ENCODE data around the gene ZNF573.
"Not testable (repeated sequence)": the region's sequence is repeated elsewhere in the genome, so short reads cannot be mapped to it uniquely, and the experiment has no call there.

ZNF573 gene

DNA sequence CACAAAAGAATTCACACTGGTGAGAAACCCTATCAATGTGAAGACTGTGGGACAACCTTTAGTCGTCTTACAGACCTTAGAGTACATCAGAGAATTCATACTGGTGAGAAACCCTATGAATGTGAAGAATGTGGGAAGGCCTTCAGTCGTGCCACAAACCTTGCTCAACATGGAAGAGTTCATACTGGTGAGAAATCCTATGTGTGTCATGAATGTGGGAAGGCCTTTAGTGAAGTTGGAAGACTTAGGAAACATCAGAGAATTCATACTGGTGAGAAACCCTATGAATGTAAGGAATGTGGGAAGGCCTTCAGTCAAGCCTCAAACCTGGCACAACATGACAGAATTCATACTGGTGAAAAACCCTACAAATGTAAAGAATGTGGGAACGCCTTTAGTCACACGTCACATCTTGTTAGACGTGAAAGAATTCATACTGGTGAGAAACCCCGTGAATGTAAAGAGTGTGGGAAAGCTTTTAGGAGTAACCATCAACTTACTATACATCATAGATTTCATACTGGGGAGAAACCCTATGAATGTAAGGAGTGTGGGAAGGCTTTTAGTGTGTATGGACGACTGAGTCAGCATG lies 24.0 kb upstream of the ZNF573 start:
- H3K4me1 ChIP-seq, result no peaks in the 10 kb centered on the region
- TF ChIP-seq, protein P1, sequence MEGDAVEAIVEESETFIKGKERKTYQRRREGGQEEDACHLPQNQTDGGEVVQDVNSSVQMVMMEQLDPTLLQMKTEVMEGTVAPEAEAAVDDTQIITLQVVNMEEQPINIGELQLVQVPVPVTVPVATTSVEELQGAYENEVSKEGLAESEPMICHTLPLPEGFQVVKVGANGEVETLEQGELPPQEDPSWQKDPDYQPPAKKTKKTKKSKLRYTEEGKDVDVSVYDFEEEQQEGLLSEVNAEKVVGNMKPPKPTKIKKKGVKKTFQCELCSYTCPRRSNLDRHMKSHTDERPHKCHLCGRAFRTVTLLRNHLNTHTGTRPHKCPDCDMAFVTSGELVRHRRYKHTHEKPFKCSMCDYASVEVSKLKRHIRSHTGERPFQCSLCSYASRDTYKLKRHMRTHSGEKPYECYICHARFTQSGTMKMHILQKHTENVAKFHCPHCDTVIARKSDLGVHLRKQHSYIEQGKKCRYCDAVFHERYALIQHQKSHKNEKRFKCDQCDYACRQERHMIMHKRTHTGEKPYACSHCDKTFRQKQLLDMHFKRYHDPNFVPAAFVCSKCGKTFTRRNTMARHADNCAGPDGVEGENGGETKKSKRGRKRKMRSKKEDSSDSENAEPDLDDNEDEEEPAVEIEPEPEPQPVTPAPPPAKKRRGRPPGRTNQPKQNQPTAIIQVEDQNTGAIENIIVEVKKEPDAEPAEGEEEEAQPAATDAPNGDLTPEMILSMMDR (IDR thresholded peaks at IDR 0.05), result no peak
- no peak for DNase-seq
- no peaks in the 10 kb centered on the region for H3K27me3 ChIP-seq
- peaks cover 0 to 26% (median 22%) of the 10 kb centered on the region in 3 donors for H3K36me3 ChIP-seq
- intact Hi-C loops (cut with DNase I; ENCODE audit: low total_unique reads), result no loop called here
- no peak overlapping the region for H3K4me3 ChIP-seq
- H3K9me3 ChIP-seq, result peaks cover 3 to 97% (median 78%) of the 10 kb centered on the region in 3 donors
- no peak overlapping the region for H3K27ac ChIP-seq

DNA sequence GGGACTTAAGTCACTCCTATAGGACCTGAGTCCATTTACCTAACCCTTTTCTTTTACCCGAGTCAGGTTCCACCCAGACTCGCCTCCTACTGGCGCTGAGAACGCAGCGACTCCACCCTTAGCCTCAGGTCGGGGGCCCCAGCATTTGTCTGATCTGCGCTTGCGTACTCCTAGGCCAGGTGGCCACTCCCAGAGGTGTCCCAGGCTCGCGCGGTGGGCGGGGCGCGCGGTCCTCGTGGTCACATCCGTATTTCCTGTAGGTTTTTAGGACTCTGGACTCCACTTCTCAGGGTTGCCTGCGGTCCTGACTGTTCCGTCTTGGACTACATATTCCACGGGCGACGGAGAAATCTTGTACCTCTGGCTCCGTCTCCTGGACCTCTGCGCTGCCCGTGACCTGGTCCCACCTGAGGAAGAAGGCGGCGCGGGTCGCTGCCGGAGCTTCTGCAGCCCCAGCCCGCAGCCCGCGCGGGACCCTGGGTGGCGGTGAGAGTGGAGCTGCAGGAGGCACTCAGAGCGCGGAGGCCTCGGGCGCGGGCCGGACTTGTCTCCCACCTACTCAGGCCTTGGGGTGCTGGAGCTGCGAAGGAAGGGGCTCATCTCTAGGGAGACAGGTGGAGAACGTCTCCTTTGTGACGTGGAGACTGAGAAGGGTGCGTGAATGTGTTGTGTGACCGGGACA lies 11.0 kb upstream of the ZNF573 start:
- H3K36me3 ChIP-seq, result peaks cover 0 to 13% (median 10%) of the 10 kb centered on the region in 3 donors
- no peaks in the 10 kb centered on the region for H3K4me1 ChIP-seq
- H3K4me3 ChIP-seq, result no peak overlapping the region
- TF ChIP-seq, protein P1 (IDR thresholded peaks at IDR 0.05), result no peak
- intact Hi-C loops (cut with DNase I; ENCODE audit: low total_unique reads), result no loop called here
- H3K27me3 ChIP-seq, result no peaks in the 10 kb centered on the region
- no peak for DNase-seq
- H3K27ac ChIP-seq, result no peak overlapping the region
- H3K9me3 ChIP-seq, result peaks cover 11 to 85% (median 61%) of the 10 kb centered on the region in 3 donors

DNA sequence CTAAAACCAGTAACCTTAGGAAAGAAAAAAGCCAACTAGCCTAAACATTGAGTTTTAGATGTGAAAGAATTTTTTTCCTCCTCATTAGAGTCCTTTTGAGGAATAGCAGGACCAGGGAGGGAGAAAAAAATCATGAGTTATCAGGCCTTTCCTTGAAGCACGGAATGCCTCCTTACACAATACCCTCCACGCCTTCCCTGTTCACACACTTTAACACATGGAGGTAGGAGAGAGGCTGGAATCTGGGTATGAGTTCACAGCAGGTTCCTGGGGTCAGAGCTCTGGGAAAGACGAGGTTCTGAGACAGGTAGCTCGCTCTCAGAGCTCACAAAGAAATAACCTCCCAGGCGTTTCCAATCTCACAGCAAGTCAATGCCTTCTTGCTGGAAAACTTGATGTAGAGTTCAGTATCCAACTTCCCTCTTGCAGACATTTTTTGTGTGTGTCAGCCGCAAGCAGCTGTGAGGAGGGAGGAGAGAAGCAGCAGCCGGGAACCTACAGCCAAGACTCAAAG lies 716 bp downstream of the ZNF573 start:
- TF ChIP-seq, protein P1 (IDR thresholded peaks at IDR 0.05), result no peak
- Histone ChIP-seq H3K4me1 (peaks cover 0 to 15% (median 9%) of the 10 kb centered on the region in 4 donors), H3K4me3 (peak overlapping the region; percentile 64 to 67), H3K9me3 (peaks cover 0 to 12% (median 0%) of the 10 kb centered on the region in 3 donors), H3K36me3 (peaks cover 0 to 3% (median 0%) of the 10 kb centered on the region in 3 donors), H3K27ac (peak overlapping the region; percentile 80 to 88), H3K27me3 (no peaks in the 10 kb centered on the region)
- DNase-seq, result no peak
- intact Hi-C loops (cut with DNase I; ENCODE audit: low total_unique reads), result no loop called here

DNA sequence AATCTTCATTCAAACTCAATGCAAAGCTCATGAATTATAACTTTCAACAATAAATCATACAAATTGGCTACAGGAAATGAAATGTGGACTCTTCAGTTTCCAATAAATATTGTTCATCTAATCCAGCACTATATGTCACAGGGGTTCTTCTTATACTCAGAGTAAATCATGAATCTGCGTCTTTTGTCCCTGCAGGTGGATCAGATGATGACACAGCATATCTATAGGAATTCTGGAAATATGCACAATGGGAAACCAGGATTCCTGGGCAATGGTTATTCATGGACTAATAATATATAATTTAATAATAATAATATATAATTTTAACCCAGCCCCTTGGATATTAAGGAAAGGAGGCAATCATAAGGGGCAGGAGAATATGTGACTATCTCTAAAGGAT lies 8.4 kb downstream of the ZNF573 start:
- no peaks in the 10 kb centered on the region for H3K4me1 ChIP-seq
- TF ChIP-seq, protein P1 (IDR thresholded peaks at IDR 0.05), result no peak
- H3K27ac ChIP-seq, result no peak overlapping the region
- DNase-seq, result no peak
- H3K27me3 ChIP-seq, result no peaks in the 10 kb centered on the region
- intact Hi-C loops (cut with DNase I; ENCODE audit: low total_unique reads), result no loop called here
- H3K36me3 ChIP-seq, result peaks cover 52 to 58% (median 56%) of the 10 kb centered on the region in 3 donors
- H3K4me3 ChIP-seq, result no peak overlapping the region
- no peaks in the 10 kb centered on the region for H3K9me3 ChIP-seq

DNA sequence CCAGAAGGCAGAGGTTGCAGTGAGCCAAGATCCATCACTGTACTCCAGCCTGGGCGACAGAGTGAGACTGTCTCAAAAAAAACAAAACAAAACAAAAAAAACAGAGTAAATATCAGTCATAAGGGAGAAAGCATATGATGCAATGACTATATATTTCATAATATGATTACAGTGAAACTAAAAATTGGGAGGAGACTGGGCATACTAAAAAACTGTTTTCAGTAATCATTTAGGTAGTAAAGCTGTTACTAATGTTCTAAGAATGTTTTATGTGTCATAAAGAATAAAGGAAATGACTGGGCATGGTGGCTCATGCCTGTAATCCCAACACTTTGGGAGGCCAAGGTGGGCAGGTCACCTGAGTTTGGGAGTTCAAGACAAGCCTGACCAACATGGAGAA lies 15.9 kb downstream of the ZNF573 start:
- TF ChIP-seq, protein P1 (IDR thresholded peaks at IDR 0.05), result no peak
- Histone ChIP-seq H3K27ac (no peak overlapping the region), H3K4me1 (no peaks in the 10 kb centered on the region), H3K27me3 (no peaks in the 10 kb centered on the region), H3K4me3 (no peak overlapping the region), H3K36me3 (peaks cover 65 to 88% (median 75%) of the 10 kb centered on the region in 3 donors), H3K9me3 (no peaks in the 10 kb centered on the region)
- no peak for DNase-seq
- intact Hi-C loops (cut with DNase I; ENCODE audit: low total_unique reads), result no loop called here

DNA sequence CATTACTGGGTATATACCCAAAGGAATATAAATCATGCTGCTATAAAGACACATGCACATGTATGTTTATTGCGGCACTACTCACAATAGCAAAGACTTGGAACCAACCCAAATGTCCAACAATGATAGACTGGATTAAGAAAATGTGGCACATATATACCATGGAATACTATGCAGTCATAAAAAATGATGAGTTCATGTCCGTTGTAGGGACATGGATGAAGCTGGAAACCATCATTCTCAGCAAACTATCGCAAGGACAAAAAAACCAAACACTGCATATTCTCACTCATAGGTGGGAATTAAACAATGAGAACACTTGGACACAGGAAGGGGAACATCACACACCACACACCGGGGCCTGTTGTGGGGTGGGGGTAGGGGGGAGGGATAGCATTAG lies 21.7 kb downstream of the ZNF573 start:
- DNase-seq; intact Hi-C loops (cut with DNase I; ENCODE audit: low total_unique reads); H3K4me1 ChIP-seq; H3K27ac ChIP-seq; H3K4me3 ChIP-seq; H3K9me3 ChIP-seq; H3K27me3 ChIP-seq: not testable (repeated sequence)
- H3K36me3 ChIP-seq, result peaks cover 30 to 52% (median 48%) of the 10 kb centered on the region in 3 donors

Data from tibial artery (tissue), 4 donors.